Stimulated activated naive CD8-positive, alpha-beta T cell treated with anti-CD3 and anti-CD28 coated beads, Interleukin-15, Interleukin-2, amounts not matched to agents 100 ng/mL and 50 ng/mL, for 24 hours (primary cell): ENCODE data around the gene RABGGTA.
"Not testable (repeated sequence)": the region's sequence is repeated elsewhere in the genome, so short reads cannot be mapped to it uniquely, and the experiment has no call there.

ENCODE experiments used
- H3K27ac Mint-ChIP-seq: one replicate; pipeline ENCODE4 v1.8.0; 2021; ENCODE audit warnings: mild to moderate bottlenecking, mixed read lengths
- H3K27me3 Mint-ChIP-seq: one replicate; pipeline ENCODE4 v1.8.0; 2021; ENCODE audit warnings: mixed read lengths
- H3K36me3 Mint-ChIP-seq: one replicate; pipeline ENCODE4 v1.8.0; 2021; ENCODE audit warnings: low read depth, mixed read lengths
- H3K4me1 Mint-ChIP-seq: one replicate; pipeline ENCODE4 v1.8.0; 2021; ENCODE audit warnings: low read depth, mixed read lengths
- H3K4me3 Mint-ChIP-seq: one replicate; pipeline ENCODE4 v1.8.0; 2021; ENCODE audit warnings: mild to moderate bottlenecking, mixed read lengths
- H3K9me3 Mint-ChIP-seq: one replicate; pipeline ENCODE4 v1.8.0; 2021; ENCODE audit warnings: mixed read lengths

Gene RABGGTA

DNA sequence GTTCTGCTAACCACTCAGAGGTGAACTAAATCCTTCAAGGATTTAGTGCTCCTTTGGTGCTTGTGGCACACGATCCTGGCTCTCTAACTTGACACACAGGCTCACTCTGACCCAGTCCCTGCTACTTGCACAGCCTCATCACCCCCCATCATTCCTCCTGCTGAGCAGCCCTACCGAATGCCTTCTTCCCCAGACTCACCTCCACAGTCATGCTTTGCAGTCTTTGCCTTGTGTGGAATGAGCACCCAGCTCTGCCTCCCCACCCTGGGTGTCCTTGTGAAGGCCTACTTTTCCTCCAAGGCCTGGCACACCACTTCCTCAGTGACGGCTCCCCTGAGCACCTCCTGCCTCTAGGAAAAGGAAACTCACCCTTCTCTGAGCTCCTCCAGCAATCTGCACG lies 21.0 kb downstream of the RABGGTA start:
- Mint-ChIP-seq H3K9me3 (no peaks in the 10 kb centered on the region), H3K4me3 (no peak overlapping the region), H3K4me1 (peaks cover 40% of the 10 kb centered on the region), H3K36me3 (peaks cover 16% of the 10 kb centered on the region), H3K27me3 (no peaks in the 10 kb centered on the region), H3K27ac (peak overlapping the region; percentile 57)

DNA sequence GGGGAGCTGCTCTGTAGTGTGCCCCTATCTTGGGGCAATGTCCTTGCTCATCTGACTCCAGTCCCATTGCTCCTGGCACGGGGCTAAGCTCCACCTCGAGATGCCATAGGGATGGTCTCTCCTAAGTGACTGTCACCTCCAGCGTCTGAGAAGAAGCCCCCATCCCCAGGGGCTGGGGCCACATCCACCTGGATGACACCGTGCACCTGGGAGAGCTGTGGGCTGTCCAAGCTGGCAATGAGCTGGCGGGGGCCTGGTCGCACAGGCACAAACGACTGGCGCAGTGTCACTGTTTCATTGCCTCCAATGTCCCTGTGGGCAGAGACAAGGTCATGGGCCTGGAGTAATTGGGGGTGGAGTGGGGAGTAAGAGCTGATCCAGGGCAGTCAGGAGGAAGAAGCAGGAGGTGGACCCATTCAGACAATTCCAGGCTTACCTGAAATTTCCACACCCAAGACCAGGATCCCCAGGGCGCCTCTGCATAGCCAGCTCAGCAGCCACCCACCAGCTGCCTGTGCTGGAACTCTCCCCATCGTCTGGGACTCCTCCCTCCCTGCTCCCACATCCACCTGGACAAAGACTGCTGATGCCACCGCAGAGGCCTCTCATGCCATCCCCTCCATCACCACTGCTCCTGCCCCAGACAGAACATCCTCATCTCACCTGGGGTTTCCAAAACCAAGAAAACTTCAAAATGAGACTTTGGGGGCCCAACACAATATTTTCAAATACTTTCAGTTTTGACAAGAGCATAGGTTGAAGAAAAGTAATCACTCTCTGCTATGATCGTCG lies 22.0 kb downstream of the RABGGTA start:
- no peaks in the 10 kb centered on the region for H3K9me3 Mint-ChIP-seq
- H3K36me3 Mint-ChIP-seq: peaks cover 10% of the 10 kb centered on the region
- no peak overlapping the region for H3K4me3 Mint-ChIP-seq
- H3K27ac Mint-ChIP-seq: no peak overlapping the region
- H3K4me1 Mint-ChIP-seq: peaks cover 40% of the 10 kb centered on the region
- no peaks in the 10 kb centered on the region for H3K27me3 Mint-ChIP-seq

DNA sequence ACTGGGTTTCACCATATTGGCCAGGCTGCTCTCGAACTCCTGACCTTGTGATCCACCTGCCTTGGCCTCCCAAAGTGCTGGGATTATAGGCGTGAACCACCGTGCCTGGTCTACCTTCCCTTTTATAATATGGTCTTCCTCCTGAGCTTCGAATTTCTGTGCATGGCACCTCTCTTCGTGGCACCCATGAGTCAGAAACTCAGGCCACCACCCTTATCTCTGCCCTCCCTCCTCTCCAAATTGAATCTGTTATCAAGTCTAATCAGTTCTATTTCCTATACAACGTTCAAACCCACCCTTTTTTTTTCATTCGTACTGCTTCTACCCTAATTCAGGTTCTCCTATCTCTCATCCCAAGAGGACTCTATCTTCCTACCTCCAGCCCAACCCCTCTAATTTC lies 24.0 kb downstream of the RABGGTA start:
- Mint-ChIP-seq H3K9me3 (no peaks in the 10 kb centered on the region), H3K27me3 (no peaks in the 10 kb centered on the region), H3K4me1 (peaks cover 52% of the 10 kb centered on the region), H3K27ac (peak overlapping the region; percentile 84), H3K36me3 (peaks cover 3% of the 10 kb centered on the region), H3K4me3 (peak overlapping the region; percentile 53)

DNA sequence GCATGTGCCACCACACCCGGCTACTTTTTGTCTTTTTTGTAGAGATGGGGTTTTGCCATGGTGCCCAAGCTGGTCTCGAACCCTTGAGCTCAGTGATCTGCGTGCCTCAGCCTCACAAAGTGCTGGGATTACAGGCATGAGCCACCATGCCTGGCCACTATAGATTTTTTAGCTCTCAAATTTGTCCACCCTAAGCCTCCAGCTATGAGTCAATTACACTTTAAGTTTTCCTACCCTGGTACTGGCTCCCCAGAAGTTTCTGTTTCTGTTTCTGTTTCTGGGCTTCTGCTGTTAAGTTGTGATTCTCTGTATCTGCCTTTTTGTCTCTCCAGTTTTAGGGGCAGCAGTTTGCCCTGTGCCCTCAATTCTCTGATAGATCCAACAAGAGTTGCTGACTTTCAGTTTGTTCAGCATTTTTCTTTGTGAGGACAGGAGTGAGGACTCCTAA lies 24.6 kb downstream of the RABGGTA start:
- Mint-ChIP-seq H3K9me3 (no peaks in the 10 kb centered on the region), H3K27ac (peak overlapping the region; percentile 97), H3K27me3 (no peaks in the 10 kb centered on the region), H3K36me3 (peaks cover 3% of the 10 kb centered on the region), H3K4me1 (peaks cover 55% of the 10 kb centered on the region), H3K4me3 (peak overlapping the region; percentile 82)

DNA sequence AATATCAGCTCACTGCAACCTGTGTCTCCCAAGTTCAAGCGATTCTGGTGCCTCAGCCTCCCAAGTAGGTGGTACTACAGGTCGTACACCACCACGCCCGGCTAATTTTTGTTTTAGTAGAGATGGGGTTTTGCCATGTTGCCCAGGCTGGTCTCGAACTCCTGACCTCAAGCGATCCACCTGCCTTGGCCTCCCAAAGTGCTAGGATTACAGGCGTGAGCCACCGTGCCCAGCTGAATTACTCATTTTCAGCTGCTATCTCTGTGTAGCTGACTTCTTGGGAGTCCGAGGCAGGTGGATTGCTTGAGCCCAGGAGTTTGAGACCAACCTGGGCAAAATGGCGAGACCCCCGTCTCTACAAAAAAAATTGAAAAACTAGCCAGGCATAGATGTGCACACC lies 26.0 kb downstream of the RABGGTA start:
- H3K27ac Mint-ChIP-seq, H3K27me3 Mint-ChIP-seq, H3K4me3 Mint-ChIP-seq, H3K9me3 Mint-ChIP-seq: not testable (repeated sequence)
- Mint-ChIP-seq H3K36me3 (peaks cover 12% of the 10 kb centered on the region), H3K4me1 (peaks cover 64% of the 10 kb centered on the region)

DNA sequence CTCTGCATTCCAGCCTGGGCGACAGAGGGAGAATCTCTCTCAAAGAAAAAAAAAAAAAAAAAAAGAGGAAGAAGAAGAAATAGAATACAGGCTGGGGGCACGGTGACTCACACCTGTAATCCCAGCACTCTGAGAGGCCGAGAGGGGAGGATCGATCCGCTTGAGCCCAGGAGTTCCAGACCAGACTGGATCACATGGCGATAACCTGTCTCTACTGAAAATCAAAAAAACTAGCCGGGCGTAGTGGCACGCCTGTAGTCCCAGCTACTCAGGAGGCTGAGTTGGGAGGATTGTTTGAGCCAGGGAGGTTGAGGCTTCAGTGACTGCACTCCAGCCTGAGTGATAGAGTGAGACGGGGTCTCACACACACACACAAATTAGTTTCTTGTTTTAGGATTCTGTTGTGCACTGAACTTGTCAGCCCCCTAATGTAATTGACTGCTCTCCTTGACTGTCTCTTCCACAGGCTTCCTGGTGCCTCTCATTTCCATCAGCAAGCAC lies 28.0 kb downstream of the RABGGTA start:
- Mint-ChIP-seq H3K9me3 (no peaks in the 10 kb centered on the region), H3K36me3 (peaks cover 32% of the 10 kb centered on the region), H3K4me1 (peaks cover 71% of the 10 kb centered on the region), H3K4me3 (peak overlapping the region; percentile 83), H3K27me3 (no peaks in the 10 kb centered on the region), H3K27ac (peak overlapping the region; percentile 92)

DNA sequence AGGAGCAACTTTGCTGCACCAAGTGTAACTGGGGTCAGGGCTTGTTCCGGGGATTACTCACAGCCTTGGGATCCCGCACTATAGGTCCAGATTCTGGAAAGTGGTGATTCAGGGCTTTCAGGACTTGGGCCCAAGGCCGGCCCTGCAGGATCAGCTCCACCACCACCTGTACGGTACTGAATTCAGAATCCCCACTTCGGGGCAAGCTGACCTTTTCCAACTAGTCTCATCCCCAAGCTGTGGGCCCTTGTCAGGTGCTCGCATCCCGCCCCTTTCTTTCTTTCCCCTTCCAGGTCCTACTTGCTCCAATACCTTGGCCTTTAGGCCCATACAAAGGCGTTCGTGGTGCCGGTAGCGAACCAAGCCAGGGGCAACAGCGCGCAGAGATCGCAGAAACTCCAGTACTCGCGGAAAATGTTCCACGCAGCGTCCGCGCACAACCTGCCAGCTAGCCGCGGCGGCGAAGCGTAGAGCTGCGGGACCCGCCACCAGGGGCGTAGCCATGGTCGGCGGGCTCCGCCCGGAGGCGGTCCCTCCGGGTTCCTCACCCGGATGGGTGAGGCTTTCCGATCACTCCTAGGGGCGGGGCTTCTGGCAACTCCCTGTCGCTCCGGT lies 29.5 kb downstream of the RABGGTA start:
- H3K27me3 Mint-ChIP-seq: no peaks in the 10 kb centered on the region
- H3K4me1 Mint-ChIP-seq: peaks cover 72% of the 10 kb centered on the region
- peak overlapping the region; percentile 83 for H3K4me3 Mint-ChIP-seq
- peak overlapping the region; percentile 92 for H3K27ac Mint-ChIP-seq
- peaks cover 45% of the 10 kb centered on the region for H3K36me3 Mint-ChIP-seq
- H3K9me3 Mint-ChIP-seq: no peaks in the 10 kb centered on the region

DNA sequence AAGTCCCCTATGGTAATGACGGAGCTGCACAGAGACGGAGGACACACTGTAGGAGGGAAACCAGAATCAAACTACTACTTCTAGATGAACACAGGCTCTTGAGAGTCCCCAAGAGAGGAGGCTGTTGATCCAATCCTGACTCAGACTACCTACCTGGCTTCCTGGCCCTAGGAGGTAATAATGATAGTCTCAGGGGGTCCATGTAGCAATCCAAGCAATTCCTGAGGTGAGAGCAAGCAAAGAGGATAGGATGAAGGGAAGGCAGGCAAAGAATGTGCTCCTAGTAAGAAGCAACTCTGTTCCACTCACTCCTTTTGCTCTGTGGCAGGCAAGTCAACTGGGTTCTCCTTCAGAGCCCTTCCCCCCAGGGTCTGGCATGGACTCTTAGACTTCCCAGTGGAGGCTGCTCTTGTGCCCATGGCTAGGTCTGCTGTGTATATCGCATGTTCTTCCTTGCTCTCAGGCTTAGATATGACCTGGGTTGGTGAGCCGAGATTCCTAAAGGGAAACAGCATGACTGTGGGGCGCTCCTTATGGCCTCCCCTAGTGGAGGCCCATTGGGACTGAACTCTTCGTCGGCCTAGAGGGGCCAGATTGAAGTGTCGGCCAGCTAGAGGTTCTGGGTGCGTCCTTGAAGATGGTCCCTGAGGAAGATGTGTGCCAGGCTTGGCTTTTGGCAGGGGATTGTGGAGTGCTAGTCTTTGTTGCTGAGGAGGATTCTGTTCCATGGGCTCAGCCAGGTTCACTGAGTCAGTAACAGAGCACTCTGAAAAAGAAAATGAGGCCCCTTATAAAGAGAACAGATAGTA lies 31.1 kb downstream of the RABGGTA start:
- Mint-ChIP-seq H3K4me1 (peaks cover 79% of the 10 kb centered on the region), H3K4me3 (peak overlapping the region; percentile 46), H3K27ac (peak overlapping the region; percentile 77), H3K36me3 (peaks cover 58% of the 10 kb centered on the region), H3K9me3 (no peaks in the 10 kb centered on the region), H3K27me3 (no peaks in the 10 kb centered on the region)

DNA sequence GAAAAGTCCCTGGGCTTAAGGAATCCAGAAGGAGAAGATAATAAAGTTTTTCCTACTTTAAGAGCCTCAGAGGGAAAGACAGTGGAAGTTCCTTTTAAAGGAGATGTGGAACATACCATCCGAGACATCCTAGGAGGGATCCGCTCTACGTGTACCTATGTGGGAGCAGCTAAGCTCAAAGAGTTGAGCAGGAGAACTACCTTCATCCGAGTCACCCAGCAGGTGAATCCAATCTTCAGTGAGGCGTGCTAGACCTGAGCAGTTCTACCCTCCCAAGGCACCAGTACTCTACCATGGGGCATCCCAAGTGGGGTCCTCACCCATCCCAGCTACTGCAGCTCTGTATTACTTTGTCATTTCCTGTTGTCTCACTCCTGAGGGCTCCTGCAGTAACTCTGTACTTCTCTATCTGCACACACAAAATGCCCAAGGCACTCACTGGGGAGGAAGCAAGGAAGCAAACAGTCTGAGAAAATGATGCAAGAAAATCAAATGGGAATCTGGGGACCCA lies 32.8 kb downstream of the RABGGTA start:
- Mint-ChIP-seq H3K4me1 (peaks cover 91% of the 10 kb centered on the region), H3K9me3 (no peaks in the 10 kb centered on the region), H3K27me3 (no peaks in the 10 kb centered on the region), H3K36me3 (peaks cover 71% of the 10 kb centered on the region), H3K4me3 (no peak overlapping the region), H3K27ac (peak overlapping the region; percentile 61)

DNA sequence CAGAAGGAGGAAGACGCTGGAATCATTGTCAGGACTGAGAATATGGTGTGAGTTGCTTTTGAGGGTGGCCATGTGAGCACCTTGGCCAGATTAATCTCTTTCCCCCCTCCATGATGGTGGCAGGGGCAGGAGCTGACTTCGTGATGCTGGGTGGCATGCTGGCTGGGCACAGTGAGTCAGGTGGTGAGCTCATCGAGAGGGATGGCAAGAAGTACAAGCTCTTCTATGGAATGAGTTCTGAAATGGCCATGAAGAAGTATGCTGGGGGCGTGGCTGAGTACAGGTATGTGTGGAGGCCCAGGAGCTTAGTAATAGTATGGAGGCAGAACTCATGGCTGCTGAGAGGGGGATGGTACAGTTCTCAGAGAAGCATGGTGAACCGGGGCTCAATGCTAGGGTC lies 33.3 kb downstream of the RABGGTA start:
- Mint-ChIP-seq H3K9me3 (no peaks in the 10 kb centered on the region), H3K4me1 (peaks cover 91% of the 10 kb centered on the region), H3K36me3 (peaks cover 71% of the 10 kb centered on the region), H3K27ac (peak overlapping the region; percentile 61), H3K27me3 (no peaks in the 10 kb centered on the region), H3K4me3 (no peak overlapping the region)

DNA sequence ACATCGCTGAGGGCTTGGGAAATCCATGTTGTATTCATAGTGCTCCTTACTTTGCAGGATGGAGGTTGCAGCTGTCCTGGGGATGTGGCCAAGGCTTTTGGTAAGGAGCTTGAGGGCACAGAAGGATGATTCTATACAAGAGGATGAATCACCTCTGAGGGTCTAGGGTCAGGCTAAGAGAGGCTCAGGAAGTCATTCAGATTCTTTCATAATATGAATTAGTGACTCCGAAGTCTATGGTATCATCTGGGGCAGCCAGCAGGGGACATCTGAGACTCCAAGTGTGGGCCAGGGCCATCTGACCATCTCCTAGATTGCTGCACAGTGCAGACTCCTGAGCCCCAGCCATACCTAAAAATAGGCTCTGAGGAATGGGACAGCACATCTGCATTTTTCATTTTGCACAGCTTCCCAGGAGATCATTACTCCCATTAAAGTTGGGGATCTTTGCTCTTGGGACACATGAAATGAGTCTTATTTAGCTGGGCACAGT lies 33.9 kb downstream of the RABGGTA start:
- H3K36me3 Mint-ChIP-seq: peaks cover 71% of the 10 kb centered on the region
- no peak overlapping the region for H3K4me3 Mint-ChIP-seq
- H3K27ac Mint-ChIP-seq: peak overlapping the region; percentile 61
- H3K9me3 Mint-ChIP-seq: no peaks in the 10 kb centered on the region
- peaks cover 90% of the 10 kb centered on the region for H3K4me1 Mint-ChIP-seq
- no peaks in the 10 kb centered on the region for H3K27me3 Mint-ChIP-seq

DNA sequence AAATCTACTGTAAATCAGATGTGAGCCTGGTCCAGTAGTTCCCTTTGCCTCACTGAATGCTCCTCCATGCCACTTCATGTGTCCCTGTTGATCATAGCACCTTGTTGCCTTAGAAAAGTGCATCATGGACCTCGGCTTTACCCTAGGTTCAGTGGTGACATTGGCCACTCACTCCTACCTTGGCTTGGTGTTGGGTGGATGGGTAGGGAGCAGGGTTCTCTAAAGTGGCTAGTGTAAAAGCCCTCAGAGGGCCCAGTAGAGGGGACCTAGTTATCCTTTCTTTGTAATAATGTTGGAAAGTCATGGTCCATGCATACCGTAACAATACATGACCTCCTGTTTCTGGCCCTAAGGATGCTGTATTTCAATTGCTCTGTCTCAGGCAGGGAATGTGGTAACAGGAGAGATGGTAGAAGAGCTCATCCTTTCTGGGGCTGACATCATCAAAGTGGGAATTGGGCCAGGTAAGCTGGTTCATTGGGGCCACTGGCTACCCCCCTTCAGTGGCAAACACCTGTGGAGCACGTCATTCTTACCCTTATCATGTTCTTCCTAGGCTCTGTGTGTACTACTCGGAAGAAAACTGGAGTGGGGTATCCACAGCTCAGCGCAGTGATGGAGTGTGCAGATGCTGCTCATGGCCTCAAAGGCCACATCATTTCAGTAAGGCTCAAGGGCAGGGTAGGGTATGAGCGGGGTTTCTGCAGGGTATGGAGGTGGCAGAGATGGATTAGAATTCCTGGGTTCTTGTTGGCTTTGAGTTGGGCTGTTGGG lies 34.5 kb downstream of the RABGGTA start:
- no peaks in the 10 kb centered on the region for H3K27me3 Mint-ChIP-seq
- H3K27ac Mint-ChIP-seq: peak overlapping the region; percentile 18
- H3K4me3 Mint-ChIP-seq: no peak overlapping the region
- H3K4me1 Mint-ChIP-seq: peaks cover 87% of the 10 kb centered on the region
- H3K36me3 Mint-ChIP-seq: peaks cover 71% of the 10 kb centered on the region
- H3K9me3 Mint-ChIP-seq: no peaks in the 10 kb centered on the region

DNA sequence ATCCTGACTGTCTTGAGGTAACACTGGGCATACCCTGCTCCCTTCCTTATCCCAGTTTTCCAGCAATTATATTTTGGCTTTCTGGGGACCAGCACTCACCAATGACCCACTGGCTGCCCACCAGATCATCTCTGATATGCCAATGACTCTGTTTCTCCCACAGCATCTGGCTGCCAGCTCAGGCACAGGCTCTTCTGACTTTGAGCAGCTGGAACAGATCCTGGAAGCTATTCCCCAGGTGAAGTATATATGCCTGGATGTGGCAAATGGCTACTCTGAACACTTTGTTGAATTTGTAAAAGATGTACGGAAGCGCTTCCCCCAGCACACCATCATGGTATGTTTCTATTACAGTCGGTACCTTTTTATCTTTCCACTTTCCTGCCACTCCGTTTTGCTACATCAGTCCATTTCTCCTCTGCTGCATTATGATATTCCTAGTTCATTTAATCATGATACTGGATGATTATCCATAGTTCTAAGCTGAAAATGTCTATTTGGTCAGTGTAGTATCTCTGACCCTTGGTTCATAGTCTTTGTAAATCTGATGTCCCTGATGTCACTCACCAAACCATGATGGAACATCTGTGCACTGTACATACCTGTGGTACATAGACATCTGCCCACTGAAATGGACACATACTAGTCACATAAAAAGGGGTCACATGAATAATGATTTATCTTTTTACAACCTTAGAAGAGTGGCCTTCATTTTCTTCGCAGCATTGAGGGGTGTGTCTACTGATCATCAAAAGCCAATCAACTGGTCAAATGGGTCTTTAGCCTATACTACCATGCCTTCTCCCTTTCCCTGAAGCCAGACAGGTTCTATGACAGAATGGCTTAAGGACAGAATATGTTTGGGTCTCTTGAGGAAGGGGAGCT lies 35.4 kb downstream of the RABGGTA start:
- H3K4me1 Mint-ChIP-seq: peaks cover 84% of the 10 kb centered on the region
- H3K27ac Mint-ChIP-seq: peak overlapping the region; percentile 16
- peaks cover 69% of the 10 kb centered on the region for H3K36me3 Mint-ChIP-seq
- no peak overlapping the region for H3K4me3 Mint-ChIP-seq
- H3K9me3 Mint-ChIP-seq: no peaks in the 10 kb centered on the region
- no peaks in the 10 kb centered on the region for H3K27me3 Mint-ChIP-seq
